MCF 10A (cell line): ENCODE results near the gene KCNT2. TPM values are rescaled to one million over a fixed set of nuclear protein-coding genes. Genes with fewer than 3 reads are reported as not detected.

Experiments
- BruUV-seq: library from RNA; stranded (reverse); fragments of 400-500 nt; replicated peaks from 2 replicates; lab custom pipeline; 2021; lab: Mats Ljungman, UMichigan
- CTCF ChIA-PET: fragments of 300-600 bp; sonication (Branson Sonifier 250); formaldehyde crosslinking; extraction: SDS; loops from one replicate; lab custom pipeline; 2021; ENCODE audit warnings: antibody characterized with exemption, inconsistent platforms; lab: Yijun Ruan, JAX
- POLR2A ChIA-PET: fragments of 300-600, 350-650 bp; sonication (Branson Sonifier 250); formaldehyde crosslinking; extraction: SDS; loops from one replicate; lab custom pipeline; 2020; ENCODE audit warnings: antibody characterized with exemption, inconsistent platforms; lab: Yijun Ruan, JAX
- DNase-seq: peaks from one replicate; pipeline ENCODE4 v3.0.0-alpha.2; 2018; ENCODE audit not compliant: unreplicated experiment
- H3K27ac Mint-ChIP-seq: one replicate; pipeline ENCODE4 v1.8.0; 2022; ENCODE audit warnings: mild to moderate bottlenecking, low read depth, mixed read lengths; ENCODE audit not compliant: unreplicated experiment
- H3K27me3 Mint-ChIP-seq: one replicate; pipeline ENCODE4 v1.8.0; 2022; ENCODE audit warnings: mixed read lengths; ENCODE audit not compliant: insufficient read depth, unreplicated experiment
- H3K36me3 Mint-ChIP-seq: one replicate; pipeline ENCODE4 v1.8.0; 2022; ENCODE audit warnings: mild to moderate bottlenecking, moderate library complexity, mixed read lengths; ENCODE audit not compliant: insufficient read depth, unreplicated experiment
- H3K4me1 Mint-ChIP-seq: one replicate; pipeline ENCODE4 v1.8.0; 2022; ENCODE audit warnings: mixed read lengths; ENCODE audit not compliant: insufficient read depth, unreplicated experiment
- H3K4me3 Mint-ChIP-seq: one replicate; pipeline ENCODE4 v1.8.0; 2022; ENCODE audit warnings: mild to moderate bottlenecking, moderate library complexity, mixed read lengths; ENCODE audit not compliant: unreplicated experiment
- H3K9me3 Mint-ChIP-seq: one replicate; pipeline ENCODE4 v1.8.0; 2022; ENCODE audit warnings: mixed read lengths; ENCODE audit not compliant: unreplicated experiment
- intact Hi-C: fragments of 100-400 bp; cut with micrococcal nuclease; formaldehyde crosslinking; loops from 2 replicates; pipeline ENCODE4 v1.14.1; 2022
- total RNA-seq: library from RNA; stranded (reverse); gene quantifications from 2 replicates; pipeline ENCODE4 v1.2.3, GENCODE V29; 2022
- TF ChIP-seq, protein P1 (sequence below): fragments of 200-600 bp; IDR thresholded peaks from one replicate; pipeline ENCODE4 v1.8.0; 2022; ENCODE audit warnings: antibody characterized with exemption, mild to moderate bottlenecking; ENCODE audit not compliant: unreplicated experiment

Gene KCNT2
- total RNA-seq, 1 experiment from 2014 or later: 1.5 TPM

DNA sequence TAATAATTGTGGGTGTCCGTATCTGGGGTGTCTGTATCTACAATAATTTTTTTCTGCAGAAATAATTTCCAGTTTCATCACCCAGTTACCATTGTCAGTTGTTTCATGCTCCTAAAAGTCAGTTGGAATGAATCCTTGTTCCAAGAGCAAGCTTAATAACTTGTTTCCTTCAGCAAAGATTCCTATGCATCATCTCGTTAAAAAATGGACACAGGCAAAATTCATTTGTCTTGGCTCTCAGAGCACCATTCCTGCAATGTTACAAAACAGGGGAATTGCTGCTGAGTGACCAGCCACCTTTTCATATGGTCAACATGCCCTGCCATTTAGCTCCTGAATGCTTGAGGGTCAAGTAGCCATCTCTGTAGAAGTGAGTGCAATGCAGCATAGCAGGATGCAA is 393.4 kb downstream of the KCNT2 start:
- no peak for DNase-seq
- H3K27ac Mint-ChIP-seq: no peak overlapping the region
- H3K27me3 Mint-ChIP-seq: no peaks in the 10 kb centered on the region
- H3K9me3 Mint-ChIP-seq: no peaks in the 10 kb centered on the region
- ChIA-PET POLR2A (no interaction called here), CTCF (interaction anchor here (0.6 kb wide), 2 partner anchors 18 to 674 kb away, joined by 4 read pairs; no protein-coding TSS in a partner anchor)
- intact Hi-C loops: no loop called here
- TF ChIP-seq, protein P1, sequence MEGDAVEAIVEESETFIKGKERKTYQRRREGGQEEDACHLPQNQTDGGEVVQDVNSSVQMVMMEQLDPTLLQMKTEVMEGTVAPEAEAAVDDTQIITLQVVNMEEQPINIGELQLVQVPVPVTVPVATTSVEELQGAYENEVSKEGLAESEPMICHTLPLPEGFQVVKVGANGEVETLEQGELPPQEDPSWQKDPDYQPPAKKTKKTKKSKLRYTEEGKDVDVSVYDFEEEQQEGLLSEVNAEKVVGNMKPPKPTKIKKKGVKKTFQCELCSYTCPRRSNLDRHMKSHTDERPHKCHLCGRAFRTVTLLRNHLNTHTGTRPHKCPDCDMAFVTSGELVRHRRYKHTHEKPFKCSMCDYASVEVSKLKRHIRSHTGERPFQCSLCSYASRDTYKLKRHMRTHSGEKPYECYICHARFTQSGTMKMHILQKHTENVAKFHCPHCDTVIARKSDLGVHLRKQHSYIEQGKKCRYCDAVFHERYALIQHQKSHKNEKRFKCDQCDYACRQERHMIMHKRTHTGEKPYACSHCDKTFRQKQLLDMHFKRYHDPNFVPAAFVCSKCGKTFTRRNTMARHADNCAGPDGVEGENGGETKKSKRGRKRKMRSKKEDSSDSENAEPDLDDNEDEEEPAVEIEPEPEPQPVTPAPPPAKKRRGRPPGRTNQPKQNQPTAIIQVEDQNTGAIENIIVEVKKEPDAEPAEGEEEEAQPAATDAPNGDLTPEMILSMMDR: no peak
- H3K4me1 Mint-ChIP-seq: no peaks in the 10 kb centered on the region
- no TSS peak for BruUV-seq
- H3K36me3 Mint-ChIP-seq: no peaks in the 10 kb centered on the region
- no peak overlapping the region for H3K4me3 Mint-ChIP-seq

DNA sequence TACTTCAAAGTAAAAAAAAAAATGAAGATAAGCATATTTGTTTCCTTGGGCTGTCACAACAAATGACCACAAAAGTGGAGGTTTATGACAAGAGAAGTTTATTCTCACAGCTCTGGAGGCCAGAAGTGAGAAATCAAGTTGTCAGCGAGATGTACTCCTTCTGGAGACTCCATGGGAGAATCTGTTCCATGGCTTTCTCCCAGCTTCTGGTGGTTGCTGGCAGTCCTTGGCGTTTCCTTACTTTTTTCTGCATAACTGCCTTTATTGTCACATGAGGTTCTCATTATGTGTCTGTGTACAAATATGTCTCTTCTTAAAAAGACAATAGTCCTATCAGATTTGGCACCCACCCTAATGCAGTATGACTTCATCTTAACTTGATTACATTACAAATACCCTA is 398.3 kb downstream of the KCNT2 start:
- ChIA-PET POLR2A (no interaction called here), CTCF (interaction anchor here (0.7 kb wide), 1 partner anchor 23 kb away, joined by 4 read pairs; no protein-coding TSS in a partner anchor)
- no peaks in the 10 kb centered on the region for H3K4me1 Mint-ChIP-seq
- H3K27ac Mint-ChIP-seq: no peak overlapping the region
- H3K27me3 Mint-ChIP-seq: no peaks in the 10 kb centered on the region
- H3K4me3 Mint-ChIP-seq: no peak overlapping the region
- no TSS peak for BruUV-seq
- peaks cover 12% of the 10 kb centered on the region for H3K9me3 Mint-ChIP-seq
- TF ChIP-seq, protein P1: no peak
- peaks cover 5% of the 10 kb centered on the region for H3K36me3 Mint-ChIP-seq
- DNase-seq: no peak
- intact Hi-C loops: no loop called here

DNA sequence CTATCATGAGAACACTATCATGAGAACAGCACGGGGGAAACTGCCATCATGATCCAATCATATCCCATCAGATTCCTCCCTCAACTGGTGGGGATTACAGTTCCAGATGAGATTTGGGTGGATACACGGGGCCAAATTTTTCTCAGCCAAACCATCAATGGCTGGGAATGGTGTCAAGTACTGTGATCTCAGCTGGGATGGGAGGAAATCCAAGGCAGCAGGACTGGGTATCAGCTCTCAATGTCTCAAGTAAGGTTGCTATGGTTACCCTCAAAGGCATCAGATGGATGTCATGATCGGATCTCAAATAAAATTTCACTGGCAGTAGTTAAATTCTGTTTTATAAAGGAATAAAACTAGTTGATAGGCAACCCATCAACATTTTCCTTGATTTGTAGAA is 399.0 kb downstream of the KCNT2 start:
- H3K27ac Mint-ChIP-seq: no peak overlapping the region
- intact Hi-C loops: no loop called here
- CTCF ChIA-PET: no interaction called here
- H3K4me3 Mint-ChIP-seq: no peak overlapping the region
- BruUV-seq: no TSS peak
- POLR2A ChIA-PET: interaction anchor here (0.9 kb wide), 1 partner anchor 94 kb away, joined by 4 read pairs; no protein-coding TSS in a partner anchor
- TF ChIP-seq, protein P1: no peak
- H3K27me3 Mint-ChIP-seq: no peaks in the 10 kb centered on the region
- no peak for DNase-seq
- H3K9me3 Mint-ChIP-seq: peaks cover 12% of the 10 kb centered on the region
- H3K4me1 Mint-ChIP-seq: no peaks in the 10 kb centered on the region
- H3K36me3 Mint-ChIP-seq: peaks cover 5% of the 10 kb centered on the region

DNA sequence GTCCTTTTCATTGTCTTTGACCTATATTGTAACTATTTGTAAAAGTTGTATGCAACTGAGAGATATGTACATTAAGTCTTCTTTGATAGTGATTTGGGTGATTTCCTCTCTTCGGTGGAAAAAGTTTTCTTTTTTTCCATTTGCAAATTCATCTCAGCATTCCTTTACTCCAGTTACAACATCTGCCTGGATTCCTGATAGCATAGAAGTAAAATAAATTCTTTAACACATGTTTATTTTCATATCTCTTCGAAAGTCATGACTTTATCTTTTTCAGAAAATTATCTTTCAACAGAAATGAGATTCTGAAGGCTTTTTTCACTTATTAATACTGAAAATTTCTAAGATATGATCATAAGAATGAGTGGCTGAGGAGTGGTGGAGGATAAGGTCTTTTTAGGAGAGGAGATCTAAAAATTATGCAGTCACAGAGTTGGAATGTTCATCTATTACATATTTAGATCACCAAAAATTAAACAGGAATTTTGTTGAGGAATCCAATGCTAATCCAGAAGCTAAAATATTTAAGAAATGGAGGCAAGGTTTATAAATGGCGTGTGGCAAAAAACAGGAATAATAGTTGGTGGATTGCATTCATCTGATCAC is 400.5 kb downstream of the KCNT2 start:
- no peak for DNase-seq
- POLR2A ChIA-PET: no interaction called here
- no TSS peak for BruUV-seq
- H3K9me3 Mint-ChIP-seq: peaks cover 12% of the 10 kb centered on the region
- no peaks in the 10 kb centered on the region for H3K4me1 Mint-ChIP-seq
- no peaks in the 10 kb centered on the region for H3K27me3 Mint-ChIP-seq
- H3K36me3 Mint-ChIP-seq: peaks cover 5% of the 10 kb centered on the region
- intact Hi-C loops: no loop called here
- no peak overlapping the region for H3K4me3 Mint-ChIP-seq
- no peak overlapping the region for H3K27ac Mint-ChIP-seq
- TF ChIP-seq, protein P1: no peak
- CTCF ChIA-PET: no interaction called here
